ENCODE results near the gene PKNOX1.

- no peak for TF ChIP-seq EZH2 (IDR thresholded peaks at IDR 0.05)
- no peak for TF ChIP-seq POLR2AphosphoS5 (IDR thresholded peaks at IDR 0.05; ENCODE audit: borderline replicate concordance, low read depth, low read length)
These were observed 9.7 kb upstream of the PKNOX1 start for GRCh38 chr21:42964546-42965210.
